ENCODE measurements around the gene FZR1. TPM values are rescaled to one million over a fixed set of nuclear protein-coding genes. Genes with fewer than 3 reads are reported as not detected.

Gene FZR1
- total and polyA plus RNA-seq, 9 of the 15 experiments (the other 6 are each of a cell fraction or from before 2014, with no cell fraction given): 0.18 to 48.0 (median 22.2) TPM

DNA sequence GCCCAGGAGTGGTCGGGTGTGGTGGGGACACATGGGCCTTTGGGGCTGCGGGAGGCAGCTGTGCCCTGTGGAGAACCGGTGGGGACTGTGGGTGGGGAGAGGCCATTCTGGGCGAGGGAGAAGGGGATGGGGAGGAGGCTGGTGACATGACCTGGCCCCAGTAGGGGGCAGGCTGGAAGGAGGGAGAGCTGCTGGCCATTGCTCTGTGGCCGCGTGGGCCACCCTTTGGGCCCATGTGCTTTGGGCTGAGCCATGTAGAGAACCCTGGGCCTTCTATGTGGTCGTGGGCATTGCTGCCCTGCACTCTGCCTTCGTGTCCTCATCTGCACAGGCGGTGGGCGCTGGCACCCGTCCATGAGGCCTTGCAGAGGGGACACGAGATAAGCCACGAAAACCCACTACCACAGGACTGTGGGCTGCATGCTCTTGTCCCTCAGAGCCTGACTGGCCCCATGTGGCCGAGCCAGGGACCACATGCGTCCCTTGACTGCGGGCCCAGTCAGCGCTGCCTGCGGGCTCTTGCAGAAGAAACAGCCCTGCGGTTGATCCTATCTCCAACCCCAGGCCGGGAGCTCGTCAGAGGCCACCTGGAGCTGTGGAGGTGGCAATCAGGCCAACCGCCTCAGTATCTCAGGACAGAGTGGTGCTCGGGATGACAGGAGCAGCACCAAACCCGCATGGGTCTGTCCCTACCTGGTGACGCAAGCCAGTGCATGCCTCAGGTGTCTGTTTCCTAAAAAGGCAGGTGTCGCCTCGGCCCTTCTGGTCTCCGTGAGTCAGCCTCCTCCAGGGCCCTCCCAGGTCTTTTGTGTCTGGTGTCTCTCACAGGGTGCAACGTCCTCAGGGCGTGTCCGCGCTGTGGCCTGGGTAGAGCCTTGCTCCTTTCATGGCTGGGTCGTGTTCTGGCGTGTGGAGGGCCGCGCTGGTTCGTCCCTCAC, 14.3 kb downstream of the FZR1 start (continued):
- TF ChIP-seq U2AF2 (optimal IDR thresholded peaks at IDR 0.05; ENCODE audit: low read depth, low read length) (no peak), PCBP2 (IDR thresholded peaks at IDR 0.05; ENCODE audit: low read depth, low read length, poor library complexity, severe bottlenecking) (no peak), TCF3 (CRISPR knock-in tag; IDR thresholded peaks at IDR 0.05) (peak; percentile 87), HMGN3 (IDR thresholded peaks at IDR 0.05; ENCODE audit: borderline replicate concordance, extremely low read depth, insufficient read length, low read depth, low read length) (peak; percentile 64), DPF2 (IDR thresholded peaks at IDR 0.05) (peak; percentile 86), NR0B1 (IDR thresholded peaks at IDR 0.05; ENCODE audit: partially characterized antibody) (no peak), MBD2 (IDR thresholded peaks at IDR 0.05; ENCODE audit: borderline replicate concordance, low read depth) (peak; percentile 51; the same call in 1 of the 2 replicates), ZNF143 (CRISPR knock-in tag; IDR thresholded peaks at IDR 0.05) (peak; percentile 53; the same call in 1 of the 2 replicates), NONO (IDR thresholded peaks at IDR 0.05; ENCODE audit: low read depth in 2 of 2, low read length in 1 of 2) (peak in 1 of 2 experiments; percentile 59; a peak in 1 of 4 replicates), ETS2 (tag; IDR thresholded peaks at IDR 0.05; ENCODE audit: borderline replicate concordance, poor library complexity, severe bottlenecking) (no peak), ZSCAN32 (CRISPR knock-in tag; IDR thresholded peaks at IDR 0.05) (0 out of 2 replicates have a peak, but pooled peaks have one; percentile 26), E2F8 (IDR thresholded peaks at IDR 0.05; ENCODE audit: low read depth, partially characterized antibody) (no peak), ATF1 (CRISPR knock-in tag; IDR thresholded peaks at IDR 0.05) (no peak), ATF1 (tag; IDR thresholded peaks at IDR 0.05) (peak; percentile 86)
- TF ChIP-seq, protein P1, sequence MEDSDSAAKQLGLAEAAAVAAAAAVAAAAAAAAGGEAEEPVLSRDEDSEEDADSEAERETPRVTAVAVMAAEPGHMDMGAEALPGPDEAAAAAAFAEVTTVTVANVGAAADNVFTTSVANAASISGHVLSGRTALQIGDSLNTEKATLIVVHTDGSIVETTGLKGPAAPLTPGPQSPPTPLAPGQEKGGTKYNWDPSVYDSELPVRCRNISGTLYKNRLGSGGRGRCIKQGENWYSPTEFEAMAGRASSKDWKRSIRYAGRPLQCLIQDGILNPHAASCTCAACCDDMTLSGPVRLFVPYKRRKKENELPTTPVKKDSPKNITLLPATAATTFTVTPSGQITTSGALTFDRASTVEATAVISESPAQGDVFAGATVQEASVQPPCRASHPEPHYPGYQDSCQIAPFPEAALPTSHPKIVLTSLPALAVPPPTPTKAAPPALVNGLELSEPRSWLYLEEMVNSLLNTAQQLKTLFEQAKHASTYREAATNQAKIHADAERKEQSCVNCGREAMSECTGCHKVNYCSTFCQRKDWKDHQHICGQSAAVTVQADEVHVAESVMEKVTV (CRISPR knock-in tag; IDR thresholded peaks at IDR 0.05): no peak
- TF ChIP-seq, protein P2, sequence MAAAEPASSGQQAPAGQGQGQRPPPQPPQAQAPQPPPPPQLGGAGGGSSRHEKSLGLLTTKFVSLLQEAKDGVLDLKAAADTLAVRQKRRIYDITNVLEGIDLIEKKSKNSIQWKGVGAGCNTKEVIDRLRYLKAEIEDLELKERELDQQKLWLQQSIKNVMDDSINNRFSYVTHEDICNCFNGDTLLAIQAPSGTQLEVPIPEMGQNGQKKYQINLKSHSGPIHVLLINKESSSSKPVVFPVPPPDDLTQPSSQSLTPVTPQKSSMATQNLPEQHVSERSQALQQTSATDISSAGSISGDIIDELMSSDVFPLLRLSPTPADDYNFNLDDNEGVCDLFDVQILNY (CRISPR knock-in tag; IDR thresholded peaks at IDR 0.05): peak; percentile 94
- TF ChIP-seq, protein P3, sequence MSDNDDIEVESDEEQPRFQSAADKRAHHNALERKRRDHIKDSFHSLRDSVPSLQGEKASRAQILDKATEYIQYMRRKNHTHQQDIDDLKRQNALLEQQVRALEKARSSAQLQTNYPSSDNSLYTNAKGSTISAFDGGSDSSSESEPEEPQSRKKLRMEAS (CRISPR knock-in tag; IDR thresholded peaks at IDR 0.05): peak; percentile 100
- TF ChIP-seq, protein P4, sequence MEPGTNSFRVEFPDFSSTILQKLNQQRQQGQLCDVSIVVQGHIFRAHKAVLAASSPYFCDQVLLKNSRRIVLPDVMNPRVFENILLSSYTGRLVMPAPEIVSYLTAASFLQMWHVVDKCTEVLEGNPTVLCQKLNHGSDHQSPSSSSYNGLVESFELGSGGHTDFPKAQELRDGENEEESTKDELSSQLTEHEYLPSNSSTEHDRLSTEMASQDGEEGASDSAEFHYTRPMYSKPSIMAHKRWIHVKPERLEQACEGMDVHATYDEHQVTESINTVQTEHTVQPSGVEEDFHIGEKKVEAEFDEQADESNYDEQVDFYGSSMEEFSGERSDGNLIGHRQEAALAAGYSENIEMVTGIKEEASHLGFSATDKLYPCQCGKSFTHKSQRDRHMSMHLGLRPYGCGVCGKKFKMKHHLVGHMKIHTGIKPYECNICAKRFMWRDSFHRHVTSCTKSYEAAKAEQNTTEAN (CRISPR knock-in tag; IDR thresholded peaks at IDR 0.05): peak; percentile 94
